Effector memory CD8-positive, alpha-beta T cell (primary cell): Measurements from ENCODE around the gene BLMH.

ENCODE experiments used
- ATAC-seq: fragments of 150-1000 bp; cut with Tn5 transposase; replicated peaks from 2 replicates; pipeline ENCODE4 v1.10.0; 2021; ENCODE audit warnings: mild to moderate bottlenecking, moderate library complexity
- DNase-seq, 3 experiments: peaks; one replicate each; pipeline ENCODE4 v3.0.0; 2021
- H3K27ac Mint-ChIP-seq, 2 donors: one replicate each; pipeline ENCODE4 v1.8.0; 2022; ENCODE audit warnings: mild to moderate bottlenecking in 2 of 2, mixed read lengths in 2 of 2, moderate library complexity in 2 of 2
- H3K27me3 Mint-ChIP-seq, 2 donors: one replicate each; pipeline ENCODE4 v1.8.0; 2022; ENCODE audit warnings: mixed read lengths in 2 of 2
- H3K36me3 Mint-ChIP-seq: one replicate; pipeline ENCODE4 v1.8.0; 2022; ENCODE audit warnings: mild to moderate bottlenecking, moderate library complexity, mixed read lengths; ENCODE audit not compliant: insufficient read depth
- H3K4me1 Mint-ChIP-seq, 2 donors: one replicate each; pipeline ENCODE4 v1.8.0; 2022; ENCODE audit warnings: low read depth in 2 of 2, mixed read lengths in 2 of 2
- H3K4me3 Mint-ChIP-seq, 2 donors: one replicate each; pipeline ENCODE4 v1.8.0; 2022; ENCODE audit warnings: mild to moderate bottlenecking in 2 of 2, mixed read lengths in 2 of 2, moderate library complexity in 2 of 2
- H3K9me3 Mint-ChIP-seq, 2 donors: one replicate each; pipeline ENCODE4 v1.8.0; 2022; ENCODE audit warnings: mixed read lengths in 2 of 2

BLMH gene

GRCh38 chr17:30254150-30254549, 37.6 kb downstream of the BLMH start:
- H3K4me1 Mint-ChIP-seq: peaks cover 0 to 7% of the 10 kb centered on the region in 2 donors
- H3K4me3 Mint-ChIP-seq: no peak overlapping the region
- H3K36me3 Mint-ChIP-seq: peaks cover 46% of the 10 kb centered on the region
- H3K9me3 Mint-ChIP-seq: no peaks in the 10 kb centered on the region
- no peaks in the 10 kb centered on the region for H3K27me3 Mint-ChIP-seq
- H3K27ac Mint-ChIP-seq: no peak overlapping the region
- ATAC-seq (no peak), DNase-seq (no peak)

DNA sequence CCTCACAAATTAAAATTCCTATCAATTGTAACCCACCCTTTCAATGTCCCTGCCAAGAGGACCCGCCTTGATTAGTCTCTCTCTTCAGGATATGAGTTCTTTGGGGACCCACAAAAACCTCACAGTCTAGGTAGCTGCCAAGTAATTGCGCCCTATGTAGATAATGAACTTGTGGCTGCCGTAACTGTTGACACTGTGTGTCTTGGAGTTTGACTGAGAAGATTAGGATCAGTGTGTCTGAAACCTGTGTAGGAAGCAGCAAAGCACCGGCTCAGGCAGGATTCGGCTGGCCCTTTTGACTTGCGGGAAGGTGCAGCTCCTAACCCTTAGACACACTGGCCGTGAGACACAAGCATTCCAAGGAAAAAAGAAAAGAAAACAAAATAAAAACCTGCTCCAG, 38.4 kb downstream of the BLMH start:
- peaks cover 0 to 4% of the 10 kb centered on the region in 2 donors for H3K4me1 Mint-ChIP-seq
- ATAC-seq (no peak), DNase-seq (no peak)
- H3K9me3 Mint-ChIP-seq: no peaks in the 10 kb centered on the region
- H3K36me3 Mint-ChIP-seq: peaks cover 53% of the 10 kb centered on the region
- no peak overlapping the region for H3K27ac Mint-ChIP-seq
- H3K27me3 Mint-ChIP-seq: no peaks in the 10 kb centered on the region
- no peak overlapping the region for H3K4me3 Mint-ChIP-seq

DNA sequence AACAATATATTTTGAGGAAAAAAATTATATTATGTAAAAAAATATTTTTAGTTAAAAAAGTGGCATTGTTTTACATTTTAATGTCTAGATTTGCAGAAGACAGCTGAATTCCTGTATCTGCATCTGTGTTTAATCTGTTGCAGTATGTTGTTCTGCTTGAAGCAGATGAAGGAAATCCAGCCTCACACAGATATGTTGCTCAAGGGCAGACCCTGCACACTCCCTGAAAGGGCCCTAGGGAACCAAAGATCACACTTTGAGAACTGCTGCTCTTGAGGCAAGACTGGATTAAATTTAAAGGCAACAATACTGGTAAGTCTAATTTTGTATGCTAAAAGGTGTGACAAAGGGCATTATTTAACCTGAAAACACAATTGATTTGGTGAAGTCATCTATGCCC, 39.8 kb downstream of the BLMH start:
- Mint-ChIP-seq H3K4me1 (peaks cover 0 to 2% of the 10 kb centered on the region in 2 donors), H3K36me3 (peaks cover 50% of the 10 kb centered on the region), H3K27me3 (no peaks in the 10 kb centered on the region), H3K27ac (no peak overlapping the region), H3K4me3 (no peak overlapping the region), H3K9me3 (no peaks in the 10 kb centered on the region)
- ATAC-seq (no peak), DNase-seq (no peak)

DNA sequence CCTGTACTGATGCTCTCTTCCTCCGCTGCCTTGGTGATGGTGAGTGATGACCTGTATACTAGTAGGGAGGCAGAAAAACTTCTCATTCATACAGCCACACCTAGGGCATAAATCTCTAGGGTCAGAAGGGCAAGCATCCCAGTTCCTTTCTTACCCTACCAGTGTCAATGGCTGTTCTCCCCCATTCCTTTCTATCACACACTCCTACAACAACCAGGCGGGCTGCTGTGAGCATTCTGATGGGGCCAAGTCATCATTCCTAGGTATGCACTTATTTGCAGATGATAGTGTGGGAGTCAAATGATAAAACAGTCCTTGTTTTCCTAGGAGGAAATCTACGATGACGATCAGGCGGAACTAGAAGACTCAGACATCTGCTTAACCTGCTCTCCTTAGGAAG, 42.3 kb downstream of the BLMH start:
- peaks cover 0 to 2% of the 10 kb centered on the region in 2 donors for H3K4me1 Mint-ChIP-seq
- ATAC-seq: no peak
- no peak overlapping the region for H3K27ac Mint-ChIP-seq
- no peak overlapping the region for H3K4me3 Mint-ChIP-seq
- peaks cover 38% of the 10 kb centered on the region for H3K36me3 Mint-ChIP-seq
- H3K27me3 Mint-ChIP-seq: no peaks in the 10 kb centered on the region
- H3K9me3 Mint-ChIP-seq: no peaks in the 10 kb centered on the region
- no peak for DNase-seq

GRCh38 chr17:30248786-30249185, 43.0 kb downstream of the BLMH start:
- Mint-ChIP-seq H3K9me3 (no peaks in the 10 kb centered on the region), H3K4me1 (peaks cover 0 to 2% of the 10 kb centered on the region in 2 donors), H3K36me3 (peaks cover 33% of the 10 kb centered on the region), H3K27me3 (no peaks in the 10 kb centered on the region), H3K4me3 (no peak overlapping the region), H3K27ac (no peak overlapping the region)
- ATAC-seq (no peak), DNase-seq (no peak)

DNA sequence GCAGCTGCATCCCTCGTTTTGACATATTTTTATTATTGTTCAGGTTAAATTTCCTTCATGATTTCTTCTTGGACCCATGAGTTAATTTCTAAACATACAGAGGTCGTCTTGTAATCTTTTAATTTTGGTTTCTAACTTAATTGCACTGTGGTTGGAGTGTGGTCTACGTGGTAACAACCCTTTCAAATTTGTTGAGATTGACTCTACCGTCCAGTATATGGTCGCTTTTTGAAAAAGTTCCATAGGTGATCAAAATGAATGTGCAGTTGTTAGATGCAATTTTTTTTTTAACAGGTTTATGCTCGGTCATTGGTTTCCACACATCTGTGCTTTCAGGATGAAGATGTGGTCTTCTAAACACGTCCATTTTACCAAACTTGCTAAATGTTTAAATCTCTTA, 45.3 kb downstream of the BLMH start:
- H3K4me3 Mint-ChIP-seq: no peak overlapping the region
- ATAC-seq (no peak), DNase-seq (no peak)
- no peaks in the 10 kb centered on the region for H3K4me1 Mint-ChIP-seq
- H3K27ac Mint-ChIP-seq: peak overlapping the region in 1 of 2 donors; percentile 30
- H3K36me3 Mint-ChIP-seq: peaks cover 20% of the 10 kb centered on the region
- H3K9me3 Mint-ChIP-seq: no peaks in the 10 kb centered on the region
- no peaks in the 10 kb centered on the region for H3K27me3 Mint-ChIP-seq

DNA sequence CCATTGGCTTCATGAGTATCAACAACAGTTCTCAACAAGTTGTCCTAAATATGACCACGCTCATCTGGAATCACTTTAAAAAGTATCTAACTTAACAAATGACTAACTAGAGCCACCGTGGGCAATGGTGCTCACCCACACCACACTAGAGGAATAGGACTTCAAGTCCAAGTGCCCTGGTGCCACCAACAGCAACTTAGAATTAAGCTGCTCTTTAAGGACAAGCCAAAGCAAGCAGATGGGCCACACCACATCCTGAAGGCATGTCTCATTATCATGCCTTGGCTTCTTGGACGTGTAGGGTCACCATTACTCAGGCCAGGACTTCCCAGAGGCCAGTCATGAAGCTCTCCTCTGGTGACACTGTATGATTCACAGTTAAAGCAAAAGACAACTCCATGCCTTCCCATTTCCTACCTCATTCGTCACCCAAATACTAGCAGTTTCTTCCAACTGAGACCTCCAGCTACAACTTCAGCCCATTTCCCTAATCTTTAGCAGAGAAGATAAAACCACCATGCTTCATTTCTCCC, 46.8 kb downstream of the BLMH start:
- Mint-ChIP-seq H3K9me3 (no peaks in the 10 kb centered on the region), H3K4me3 (no peak overlapping the region), H3K36me3 (peaks cover 12% of the 10 kb centered on the region), H3K27me3 (no peaks in the 10 kb centered on the region), H3K27ac (no peak overlapping the region), H3K4me1 (no peaks in the 10 kb centered on the region)
- no peak for ATAC-seq
- no peak for DNase-seq

DNA sequence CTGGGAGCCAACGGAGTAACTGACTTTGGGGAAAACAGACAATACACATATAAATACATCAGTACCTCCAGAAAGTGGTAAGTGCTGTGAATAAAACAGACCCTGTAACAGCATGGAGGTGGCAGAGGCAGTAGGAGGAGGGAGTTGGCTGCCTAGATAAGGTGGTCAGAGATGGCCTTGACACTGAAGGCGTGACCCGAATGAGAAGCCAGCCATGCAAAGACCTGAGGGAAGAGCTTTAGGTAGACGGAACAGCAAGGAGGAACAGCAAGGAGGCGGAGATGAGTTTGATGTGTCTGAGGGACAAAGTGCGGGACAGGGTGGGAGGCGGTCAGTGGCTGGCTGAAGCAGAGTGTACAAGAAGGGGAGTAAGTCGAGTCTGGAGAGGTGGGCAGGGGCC, 48.2 kb downstream of the BLMH start:
- Mint-ChIP-seq H3K36me3 (peaks cover 6% of the 10 kb centered on the region), H3K4me1 (peaks cover 3 to 5% of the 10 kb centered on the region in 2 donors), H3K27me3 (peaks cover 3 to 9% of the 10 kb centered on the region in 2 donors), H3K4me3 (no peak overlapping the region), H3K9me3 (no peaks in the 10 kb centered on the region), H3K27ac (peak overlapping the region in 1 of 2 donors; percentile 6)
- DNase-seq (no peak), ATAC-seq (no peak)

- no peak for DNase-seq
- H3K27me3 Mint-ChIP-seq: peaks cover 9 to 14% of the 10 kb centered on the region in 2 donors
- peaks cover under 1% of the 10 kb centered on the region for H3K36me3 Mint-ChIP-seq
- no peak overlapping the region for H3K27ac Mint-ChIP-seq
- no peaks in the 10 kb centered on the region for H3K9me3 Mint-ChIP-seq
- no peak for ATAC-seq
- peaks cover 5 to 8% of the 10 kb centered on the region in 2 donors for H3K4me1 Mint-ChIP-seq
- H3K4me3 Mint-ChIP-seq: no peak overlapping the region
These were observed 48.7 kb downstream of the BLMH start for GRCh38 chr17:30243002-30243401.

- Mint-ChIP-seq H3K27me3 (peaks cover 21 to 34% of the 10 kb centered on the region in 2 donors), H3K9me3 (no peaks in the 10 kb centered on the region), H3K4me3 (no peak overlapping the region), H3K27ac (no peak overlapping the region), H3K36me3 (no peaks in the 10 kb centered on the region), H3K4me1 (peaks cover 7 to 17% of the 10 kb centered on the region in 2 donors)
- ATAC-seq (no peak), DNase-seq (no peak)
These were observed 50.7 kb downstream of the BLMH start for GRCh38 chr17:30241051-30241450.

- Mint-ChIP-seq H3K9me3 (no peaks in the 10 kb centered on the region), H3K4me1 (peaks cover 8 to 20% of the 10 kb centered on the region in 2 donors), H3K27me3 (peaks cover 26 to 41% of the 10 kb centered on the region in 2 donors), H3K4me3 (no peak overlapping the region), H3K27ac (no peak overlapping the region), H3K36me3 (no peaks in the 10 kb centered on the region)
- ATAC-seq: no peak
- DNase-seq: no peak
These were observed 51.6 kb downstream of the BLMH start for GRCh38 chr17:30240177-30240576.

- DNase-seq (no peak), ATAC-seq (no peak)
- Mint-ChIP-seq H3K27ac (peak overlapping the region in 1 of 2 donors; percentile 36), H3K36me3 (no peaks in the 10 kb centered on the region), H3K4me1 (peaks cover 13 to 26% of the 10 kb centered on the region in 2 donors), H3K27me3 (peaks cover 37 to 52% of the 10 kb centered on the region in 2 donors), H3K9me3 (no peaks in the 10 kb centered on the region), H3K4me3 (no peak overlapping the region)
These were observed 52.7 kb downstream of the BLMH start for GRCh38 chr17:30239089-30239462.

- Mint-ChIP-seq H3K4me1 (peaks cover 13 to 26% of the 10 kb centered on the region in 2 donors), H3K36me3 (no peaks in the 10 kb centered on the region), H3K9me3 (no peaks in the 10 kb centered on the region), H3K27ac (peak overlapping the region in 1 of 2 donors; percentile 36), H3K27me3 (peaks cover 42 to 58% of the 10 kb centered on the region in 2 donors), H3K4me3 (peak overlapping the region in 1 of 2 donors; percentile 7)
- no peak for DNase-seq
- no peak for ATAC-seq
These were observed 53.2 kb downstream of the BLMH start for GRCh38 chr17:30238387-30239088.

GRCh38 chr17:30238003-30238344, 53.8 kb downstream of the BLMH start:
- peak overlapping the region in 1 of 2 donors; percentile 7 for H3K4me3 Mint-ChIP-seq
- H3K9me3 Mint-ChIP-seq: no peaks in the 10 kb centered on the region
- ATAC-seq: no peak
- H3K4me1 Mint-ChIP-seq: peaks cover 13 to 26% of the 10 kb centered on the region in 2 donors
- no peak overlapping the region for H3K27ac Mint-ChIP-seq
- peaks cover 48 to 63% of the 10 kb centered on the region in 2 donors for H3K27me3 Mint-ChIP-seq
- DNase-seq: no peak
- no peaks in the 10 kb centered on the region for H3K36me3 Mint-ChIP-seq
